Epithelial cell of prostate (primary cell): Measurements from ENCODE around the gene PRR27.
"Not testable (repeated sequence)": the region's sequence is repeated elsewhere in the genome, so short reads cannot be mapped to it uniquely, and the experiment has no call there.

Experiments
- DNase-seq: peaks from one replicate; pipeline ENCODE4 v3.0.0-alpha.2; 2011; ENCODE audit warnings: low read depth, low spot score
- H3K27ac ChIP-seq: fragments of 450-650 bp; 2 replicates; pipeline ENCODE4 v1.5.1; 2017; ENCODE audit warnings: mild to moderate bottlenecking

The PRR27 gene

DNA sequence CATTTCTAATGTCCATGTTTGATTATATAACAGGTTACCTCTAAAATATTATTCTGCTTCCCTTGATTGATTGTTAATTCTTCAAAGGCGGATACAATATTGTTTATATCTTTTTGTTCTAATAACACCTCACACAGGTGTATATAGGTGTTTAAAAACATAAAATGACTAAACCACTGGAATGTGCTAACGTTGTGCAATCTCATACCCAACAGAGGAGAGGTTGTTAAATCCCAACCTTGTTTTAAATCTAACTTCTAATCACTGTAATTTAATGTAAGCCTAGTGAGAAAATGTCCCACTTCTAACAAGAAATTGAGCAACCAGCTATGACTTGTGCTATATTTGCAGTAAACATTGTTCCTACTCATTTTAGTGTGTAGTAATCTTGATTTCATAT lies 42.8 kb downstream of the PRR27 start:
- DNase-seq = no peak
- H3K27ac ChIP-seq = no peak overlapping the region

DNA sequence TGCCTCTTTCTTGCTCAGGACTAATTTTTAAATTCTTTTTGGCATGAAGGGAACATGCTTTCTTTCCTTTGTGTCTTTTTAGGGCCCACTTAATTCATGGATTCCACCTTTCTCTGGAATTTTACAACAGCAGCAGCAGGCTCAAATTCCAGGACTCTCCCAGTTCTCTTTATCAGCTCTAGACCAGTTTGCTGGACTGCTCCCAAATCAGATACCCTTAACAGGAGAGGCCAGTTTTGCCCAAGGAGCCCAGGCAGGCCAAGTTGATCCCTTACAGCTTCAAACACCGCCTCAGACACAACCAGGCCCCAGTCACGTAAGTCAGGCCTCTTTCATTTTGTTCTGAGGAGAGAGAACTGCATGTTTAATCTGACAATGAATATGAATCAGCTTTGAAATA lies 43.8 kb downstream of the PRR27 start:
- H3K27ac ChIP-seq = no peak overlapping the region
- no peak for DNase-seq

DNA sequence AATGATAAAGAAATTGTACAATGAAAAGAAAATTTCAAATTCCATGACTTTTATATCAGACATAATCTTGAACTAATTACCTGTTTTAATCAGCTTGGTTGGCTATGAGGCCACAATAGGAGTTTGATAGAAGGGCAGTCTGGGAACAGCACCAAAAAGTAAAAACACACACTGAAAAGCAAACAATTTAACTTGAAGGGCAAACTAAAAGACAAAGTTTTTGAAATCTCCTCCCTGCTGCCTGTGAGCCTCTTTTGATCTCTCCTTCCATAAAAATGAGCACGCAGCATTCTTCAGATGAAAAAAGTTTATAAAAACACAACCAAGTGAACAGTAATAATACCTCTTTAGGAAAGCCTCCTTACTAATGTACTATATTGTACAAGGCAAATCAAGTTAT lies 49.6 kb downstream of the PRR27 start:
- H3K27ac ChIP-seq = no peak overlapping the region
- no peak for DNase-seq

DNA sequence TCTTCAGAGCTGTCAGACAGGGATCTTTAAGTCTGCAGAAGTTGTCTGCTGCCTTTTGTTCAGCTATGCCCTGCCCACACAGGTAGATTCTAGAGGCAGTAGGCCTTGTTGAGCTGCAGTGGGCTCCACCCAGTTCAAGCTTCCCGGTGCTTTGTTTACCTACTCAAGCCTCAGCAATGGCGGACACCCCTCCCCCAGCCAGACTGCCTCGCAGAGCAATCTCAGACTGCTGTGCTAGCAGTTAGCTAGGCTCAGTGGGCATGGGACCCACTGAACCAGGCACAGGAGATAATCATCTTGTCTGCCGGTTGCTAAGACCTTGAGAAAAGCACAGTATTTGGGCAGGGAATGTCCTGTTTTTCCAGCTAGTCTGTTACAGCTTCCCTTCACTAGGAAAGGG lies 58.7 kb downstream of the PRR27 start:
- not testable (repeated sequence) for DNase-seq, H3K27ac ChIP-seq
